K562 (cell line): ENCODE data around the gene EDN2. TPM values are rescaled to one million over a fixed set of nuclear protein-coding genes. Genes with fewer than 3 reads are reported as not detected.

Source experiments
- polyA plus RNA-seq, 8 experiments: library from polyadenylated mRNA; depleted of rRNA in 4 of 8; stranded (reverse) in 5 of 8; unstranded in 3 of 8; fragments of >200 nt; fragmentation: Nextera tagmentation in 2 of 8; fragmentation: Illumina TruSeq in 1 of 8; extraction: Ambion mirVana in 2 of 8; extraction: Trizol in 1 of 8; gene quantifications; 2 replicates each; pipeline versions ENCODE4 v1.2.1 to v1.2.3, GENCODE V29; 2011 to 2014; ENCODE audit warnings: inconsistent platforms in 1 of 8, missing spikeins in 1 of 8
- small RNA-seq: library from RNA; depleted of rRNA; stranded (forward); fragments of <200 nt; gene quantifications from one replicate; pipeline ENCODE3, GENCODE V24; 2014
- total RNA-seq, 7 experiments: library from RNA; depleted of rRNA in 6 of 7; stranded (reverse); fragments of >200 nt in 6 of 7; fragmentation: Illumina TruSeq in 2 of 7; extraction: Trizol in 2 of 7; gene quantifications; 2 replicates each; pipeline versions ENCODE4 v1.2.1 to v1.2.3, GENCODE V29; 2011 to 2021; ENCODE audit warnings: low replicate concordance in 1 of 7

Gene EDN2
- total and polyA plus RNA-seq, 9 of the 15 experiments (the other 6 are each of a cell fraction or from before 2014, with no cell fraction given): not detected

Small RNA genes lying within 50 kb of the gene (small RNA-seq; reads per million reads assigned to genes)
- gene RNA5SP45: not detected

Other genes with a start within 250 kb of the EDN2 start
- 26.8 and 30.5 TPM in 2 replicates for gene SCMH1, start 242.4 kb downstream of the EDN2 start, total RNA-seq (2014; rRNA removed)
- gene SCMH1, start 242.4 kb downstream of the EDN2 start, total RNA-seq (2014; rRNA removed; fragmentation: Illumina TruSeq; extraction: Trizol): 19.2 and 19.8 TPM in 2 replicates
- 24.3 and 27.6 TPM in 2 replicates for gene SCMH1, start 242.4 kb downstream of the EDN2 start, total RNA-seq (2015; rRNA removed; fragmentation: Illumina TruSeq; extraction: Trizol)
- 32.0 and 33.0 TPM in 2 replicates for gene SCMH1, start 242.4 kb downstream of the EDN2 start, total RNA-seq (2021)
- gene SCMH1, start 242.4 kb downstream of the EDN2 start, polyA plus RNA-seq (2011; rRNA removed): 32.3 and 37.6 TPM in 2 replicates
- gene SCMH1, start 242.4 kb downstream of the EDN2 start, polyA plus RNA-seq (2014; fragmentation: Illumina TruSeq; extraction: Trizol): 35.3 and 37.0 TPM in 2 replicates
- 10 to 100 TPM in 1 of 2 experiments, 1 to 10 TPM in 1; 8.5 to 14.0 TPM for gene SCMH1, start 242.4 kb downstream of the EDN2 start, polyA plus RNA-seq (2014; fragmentation: Nextera tagmentation; extraction: Ambion mirVana)
- 27.6 and 27.9 TPM in 2 replicates for gene SCMH1, start 242.4 kb downstream of the EDN2 start, polyA plus RNA-seq (2014; rRNA removed)
- gene FOXO6, start 123.2 kb downstream of the EDN2 start, total RNA-seq (2014; rRNA removed): 0.08 TPM in 1 of 2 replicates, not detected in the other
- not detected in 2 replicates for gene FOXO6, start 123.2 kb downstream of the EDN2 start, total RNA-seq (2014; rRNA removed; fragmentation: Illumina TruSeq; extraction: Trizol)
- 0.04 TPM in 1 of 2 replicates, not detected in the other for gene FOXO6, start 123.2 kb downstream of the EDN2 start, total RNA-seq (2015; rRNA removed; fragmentation: Illumina TruSeq; extraction: Trizol)
- gene FOXO6, start 123.2 kb downstream of the EDN2 start, total RNA-seq (2021): 0.31 and 0.38 TPM in 2 replicates
- not detected in 2 replicates for gene FOXO6, start 123.2 kb downstream of the EDN2 start, polyA plus RNA-seq (2011; rRNA removed)
- gene FOXO6, start 123.2 kb downstream of the EDN2 start, polyA plus RNA-seq (2014; fragmentation: Illumina TruSeq; extraction: Trizol): 0.10 TPM in 1 of 2 replicates, not detected in the other
- gene FOXO6, start 123.2 kb downstream of the EDN2 start, polyA plus RNA-seq (2014; fragmentation: Nextera tagmentation; extraction: Ambion mirVana): not detected
- 0.13 and 0.43 TPM in 2 replicates for gene FOXO6, start 123.2 kb downstream of the EDN2 start, polyA plus RNA-seq (2014; rRNA removed)